GM23248 (cell line): ENCODE results near the gene SLC30A2. TPM values are rescaled to one million over a fixed set of nuclear protein-coding genes. Genes with fewer than 3 reads are reported as not detected.

Experiments used
- DNase-seq: peaks from one replicate; pipeline ENCODE4 v3.0.0-alpha.2; 2015
- H2AFZ ChIP-seq: fragments of 200-600 bp; sonication (generic); 2 replicates; pipeline ENCODE4 v1.6.1; 2016; ENCODE audit warnings: antibody characterized with exemption
- H3F3A ChIP-seq: fragments of 200-600 bp; sonication (generic); 2 replicates; pipeline ENCODE4 v1.6.1; 2016; ENCODE audit warnings: mild to moderate bottlenecking, antibody characterized with exemption, mixed run types; ENCODE audit not compliant: insufficient read depth
- H3K27ac ChIP-seq: fragments of 200-600 bp; sonication (generic); 2 replicates; pipeline ENCODE4 v1.5.1; 2016; ENCODE audit warnings: mild to moderate bottlenecking
- H3K27me3 ChIP-seq: fragments of 200-600 bp; sonication (generic); replicated peaks from 2 replicates; pipeline ENCODE4 v1.6.1; 2016; ENCODE audit warnings: mild to moderate bottlenecking; ENCODE audit not compliant: insufficient read depth
- H3K36me3 ChIP-seq: fragments of 200-600 bp; sonication (generic); 2 replicates; pipeline ENCODE4 v1.6.1; 2016; ENCODE audit warnings: low read depth, mild to moderate bottlenecking
- H3K4me1 ChIP-seq: fragments of 200-600 bp; sonication (generic); 2 replicates; pipeline ENCODE4 v1.6.1; 2016; ENCODE audit warnings: mild to moderate bottlenecking; ENCODE audit not compliant: insufficient read depth
- H3K4me2 ChIP-seq: fragments of 200-600 bp; sonication (generic); one replicate; pipeline ENCODE4 v1.6.1; 2016; ENCODE audit warnings: mild to moderate bottlenecking; ENCODE audit not compliant: unreplicated experiment
- H3K4me3 ChIP-seq: fragments of 200-600 bp; sonication (generic); 2 replicates; pipeline ENCODE4 v1.5.1; 2016; ENCODE audit warnings: mild to moderate bottlenecking
- H3K79me2 ChIP-seq: fragments of 200-600 bp; sonication (generic); 2 replicates; pipeline ENCODE4 v1.6.1; 2016; ENCODE audit warnings: mild to moderate bottlenecking; ENCODE audit not compliant: insufficient read depth
- H3K9ac ChIP-seq: fragments of 200-600 bp; sonication (generic); 2 replicates; pipeline ENCODE4 v1.6.1; 2016; ENCODE audit warnings: mild to moderate bottlenecking
- H3K9me2 ChIP-seq: fragments of 200-600 bp; sonication (generic); 2 replicates; pipeline ENCODE4 v1.6.1; 2016; ENCODE audit warnings: mixed run types, mild to moderate bottlenecking, moderate library complexity; ENCODE audit not compliant: insufficient read depth
- H3K9me3 ChIP-seq: fragments of 200-600 bp; sonication (generic); one replicate; pipeline ENCODE4 v1.6.1; 2017; ENCODE audit warnings: low read depth
- H4K20me1 ChIP-seq: fragments of 200-600 bp; sonication (generic); 2 replicates; pipeline ENCODE4 v1.6.0; 2016; ENCODE audit not compliant: insufficient read depth
- EZH2 ChIP-seq: fragments of 200-600 bp; sonication (generic); IDR thresholded peaks from 2 replicates; pipeline ENCODE4 v1.6.1; 2018; ENCODE audit warnings: antibody characterized with exemption, mild to moderate bottlenecking; ENCODE audit not compliant: insufficient read depth, poor library complexity, severe bottlenecking
- EZH2phosphoT487 ChIP-seq: fragments of 200-600 bp; sonication (generic); IDR thresholded peaks from 2 replicates; pipeline ENCODE4 v1.6.1; 2018; ENCODE audit warnings: antibody characterized with exemption, moderate library complexity, mild to moderate bottlenecking, low read depth; ENCODE audit not compliant: insufficient read depth
- WGBS, 2 experiments: methylation state at CpG; one replicate each; pipeline ENCODE4 v1.1.6; 2015 to 2017; ENCODE audit warnings: low lambda C conversion rate in 2 of 2, low coverage in 1 of 2; ENCODE audit errors: missing lambda C conversion rate in 2 of 2; 5-methylcytosine and 5-hydroxymethylcytosine counted together
- in situ Hi-C: fragments of 300-500 bp; cut with MboI; formaldehyde crosslinking; loops from 2 replicates; pipeline ENCODE4 v1.15.0; 2020
- polyA plus RNA-seq: library from polyadenylated mRNA; unstranded; fragments of >200 nt; fragmentation: Nextera tagmentation; extraction: Ambion mirVana; gene quantifications from 2 replicates; pipeline ENCODE4 v1.2.1, GENCODE V29; 2016
- total RNA-seq: library from RNA; depleted of rRNA; stranded (reverse); fragments of >200 nt; shearing (Covaris generic); gene quantifications from 2 replicates; pipeline ENCODE4 v1.2.3, GENCODE V29; 2014

The SLC30A2 gene
- total and polyA plus RNA-seq, 2 experiments from 2014 or later, result 0.14 TPM; not detected in 1

- no peak overlapping the region for H2AFZ ChIP-seq
- no peak overlapping the region for H3K27ac ChIP-seq
- H3K9me2 ChIP-seq, result no peaks in the 10 kb centered on the region
- H3K4me1 ChIP-seq, result no peaks in the 10 kb centered on the region
- peaks cover 11% of the 10 kb centered on the region for H3K27me3 ChIP-seq
- no peaks in the 10 kb centered on the region for H3K9me3 ChIP-seq
- no peak overlapping the region for H3K4me3 ChIP-seq
- WGBS, 2 experiments, result 33 to 40% methylated on average over 7 of the region's 7 CpGs
- H3F3A ChIP-seq, result no peaks in the 10 kb centered on the region
- no peak for DNase-seq
- no peaks in the 10 kb centered on the region for H4K20me1 ChIP-seq
- no peaks in the 10 kb centered on the region for H3K79me2 ChIP-seq
- in situ Hi-C loops, result no loop called here
- TF ChIP-seq EZH2phosphoT487, result no peak
- TF ChIP-seq EZH2, result no peak
- H3K4me2 ChIP-seq, result no peak overlapping the region
- H3K9ac ChIP-seq, result no peak overlapping the region
- no peaks in the 10 kb centered on the region for H3K36me3 ChIP-seq
Observed at GRCh38 chr1:26079178-26079563, 33.3 kb upstream of the SLC30A2 start.

- WGBS, 2 experiments, result 72 to 77% methylated on average over 8 of the region's 8 CpGs
- H3K9me3 ChIP-seq, result no peaks in the 10 kb centered on the region
- no peak overlapping the region for H3K27ac ChIP-seq
- H3K9ac ChIP-seq, result no peak overlapping the region
- H3K4me2 ChIP-seq, result no peak overlapping the region
- H3F3A ChIP-seq, result no peaks in the 10 kb centered on the region
- H3K36me3 ChIP-seq, result no peaks in the 10 kb centered on the region
- no peak for DNase-seq
- H4K20me1 ChIP-seq, result no peaks in the 10 kb centered on the region
- H2AFZ ChIP-seq, result no peak overlapping the region
- H3K9me2 ChIP-seq, result no peaks in the 10 kb centered on the region
- peaks cover 16% of the 10 kb centered on the region for H3K27me3 ChIP-seq
- H3K4me1 ChIP-seq, result no peaks in the 10 kb centered on the region
- H3K79me2 ChIP-seq, result no peaks in the 10 kb centered on the region
- no peak for TF ChIP-seq EZH2
- no peak for TF ChIP-seq EZH2phosphoT487
- H3K4me3 ChIP-seq, result no peak overlapping the region
- in situ Hi-C loops, result no loop called here
Observed at GRCh38 chr1:26078286-26079177, 32.6 kb upstream of the SLC30A2 start.

GRCh38 chr1:26077524-26077923 is 31.6 kb upstream of the SLC30A2 start:
- H3K79me2 ChIP-seq, result no peaks in the 10 kb centered on the region
- DNase-seq, result no peak
- no peaks in the 10 kb centered on the region for H4K20me1 ChIP-seq
- in situ Hi-C loops, result no loop called here
- H2AFZ ChIP-seq, result no peak overlapping the region
- no peaks in the 10 kb centered on the region for H3K9me2 ChIP-seq
- 97 to 100% methylated on average over 1 of the region's 1 CpG for WGBS, 2 experiments
- no peak overlapping the region for H3K4me2 ChIP-seq
- TF ChIP-seq EZH2, result no peak
- TF ChIP-seq EZH2phosphoT487, result no peak
- H3K4me1 ChIP-seq, result no peaks in the 10 kb centered on the region
- H3K9ac ChIP-seq, result no peak overlapping the region
- H3K36me3 ChIP-seq, result no peaks in the 10 kb centered on the region
- H3K27me3 ChIP-seq, result peaks cover 27% of the 10 kb centered on the region
- no peak overlapping the region for H3K27ac ChIP-seq
- H3F3A ChIP-seq, result no peaks in the 10 kb centered on the region
- H3K4me3 ChIP-seq, result no peak overlapping the region
- no peaks in the 10 kb centered on the region for H3K9me3 ChIP-seq

- Histone ChIP-seq H3K9me3 (no peaks in the 10 kb centered on the region), H3K27me3 (peaks cover 35% of the 10 kb centered on the region), H3K9me2 (no peaks in the 10 kb centered on the region), H3K36me3 (no peaks in the 10 kb centered on the region), H3K9ac (no peak overlapping the region), H3K27ac (no peak overlapping the region), H3F3A (no peaks in the 10 kb centered on the region), H3K79me2 (no peaks in the 10 kb centered on the region), H4K20me1 (no peaks in the 10 kb centered on the region), H2AFZ (no peak overlapping the region), H3K4me2 (no peak overlapping the region), H3K4me3 (no peak overlapping the region), H3K4me1 (no peaks in the 10 kb centered on the region)
- WGBS, 2 experiments, result 70 to 83% methylated on average over 3 of the region's 3 CpGs
- TF ChIP-seq EZH2phosphoT487 (no peak), EZH2 (no peak)
- no peak for DNase-seq
- in situ Hi-C loops, result no loop called here
Observed at GRCh38 chr1:26075421-26076144, 29.7 kb upstream of the SLC30A2 start.
